ENCODE data around the gene ZNF222.

DNA sequence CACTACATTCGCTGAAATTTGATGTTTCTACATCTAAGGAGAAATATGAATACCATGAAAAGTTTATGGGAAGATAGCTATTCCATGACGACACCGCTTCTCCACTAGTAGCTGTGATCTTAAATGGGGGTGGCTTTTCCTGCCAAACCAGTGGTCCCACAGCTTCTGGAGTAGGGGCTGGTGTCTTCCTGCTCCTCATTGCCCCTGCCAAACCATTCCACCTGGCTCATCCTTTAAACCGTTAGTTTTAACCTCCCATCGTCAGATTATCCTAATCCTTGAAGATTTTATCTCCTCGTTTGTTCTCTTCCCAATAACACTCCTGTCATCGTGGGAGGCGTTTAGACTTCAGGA, 23.0 kb upstream of the ZNF222 start:
- no peak for TF ChIP-seq GATA2 (IDR thresholded peaks at IDR 0.05; ENCODE audit: low read depth, low read length)
- TF ChIP-seq GATA3 (IDR thresholded peaks at IDR 0.05; ENCODE audit: low read depth, low read length), result no peak

All from SH-SY5Y (cell line).